B cell (primary cell): ENCODE data around the gene OR13J1. TPM values are rescaled to one million over a fixed set of nuclear protein-coding genes. Genes with fewer than 3 reads are reported as not detected.
"Not testable (repeated sequence)": the region's sequence is repeated elsewhere in the genome, so short reads cannot be mapped to it uniquely, and the experiment has no call there.

Source experiments
- ATAC-seq: fragments of 200-7000 bp; cut with Tn5 transposase; one replicate; pipeline ENCODE4 v1.10.0; 2021; ENCODE audit warnings: low read depth, mild to moderate bottlenecking, moderate number of reproducible peaks, moderate library complexity
- CTCF ChIA-PET: fragments of 350-600 bp; sonication (Branson Sonifier 250); formaldehyde crosslinking; loops from one replicate; lab custom pipeline; 2021; ENCODE audit warnings: antibody characterized with exemption, inconsistent platforms; lab: Charles Lee
- POLR2A ChIA-PET: fragments of 350-600 bp; sonication (Branson Sonifier 250); formaldehyde crosslinking; loops from one replicate; lab custom pipeline; 2021; ENCODE audit warnings: antibody characterized with exemption; lab: Charles Lee
- DNase-seq: peaks from one replicate; pipeline ENCODE4 v3.0.0; 2013
- H2AFZ ChIP-seq: 2 replicates; pipeline ENCODE4 v1.6.1; 2012; ENCODE audit warnings: mild to moderate bottlenecking, low read depth, low read length; ENCODE audit not compliant: insufficient read depth, poor library complexity, severe bottlenecking
- H3K27ac ChIP-seq, 2 donors: 1 replicate in 1 of 2; 2 replicates in 1 of 2; pipeline ENCODE4 v1.5.1; 2012 to 2013; ENCODE audit warnings: low read length in 2 of 2, mild to moderate bottlenecking in 2 of 2, moderate library complexity in 1 of 2
- H3K27me3 ChIP-seq, 4 experiments: fragments of 200-600 bp in 1 of 4; sonication (generic) in 1 of 4; replicated peaks in 1 of 4; 1 replicate in 2 of 4; 2 replicates in 2 of 4; pipeline versions ENCODE4 v1.6.1 to v1.7.0; 2013 to 2016; ENCODE audit warnings: low read length in 3 of 4, mild to moderate bottlenecking in 2 of 4, mixed read lengths in 1 of 4, moderate library complexity in 1 of 4; ENCODE audit not compliant: insufficient read depth in 4 of 4, control insufficient read depth in 3 of 4; ENCODE audit errors: control extremely low read depth in 1 of 4
- H3K36me3 ChIP-seq, 2 experiments: replicated peaks in 1 of 2; 1 replicate in 1 of 2; 2 replicates in 1 of 2; pipeline versions ENCODE4 v1.6.1 to v1.7.1; 2013; ENCODE audit warnings: low read length in 1 of 2; ENCODE audit not compliant: insufficient read depth in 2 of 2, control insufficient read depth in 1 of 2; ENCODE audit errors: control extremely low read depth in 1 of 2, extremely low read depth in 1 of 2
- H3K4me1 ChIP-seq, 2 donors: fragments of 200-600 bp in 1 of 2; sonication (generic) in 1 of 2; 1 replicate in 1 of 2; 2 replicates in 1 of 2; pipeline versions ENCODE4 v1.5.1 to v1.6.1; 2013 to 2017; ENCODE audit warnings: low read length in 2 of 2; ENCODE audit not compliant: control insufficient read depth in 2 of 2, insufficient read depth in 2 of 2
- H3K4me2 ChIP-seq: replicated peaks from 2 replicates; pipeline ENCODE3; 2012; ENCODE audit warnings: mild to moderate bottlenecking, low read depth, low read length; ENCODE audit not compliant: poor library complexity, severe bottlenecking
- H3K4me3 ChIP-seq, 5 experiments: fragments of 200-600 bp in 1 of 5; sonication (generic) in 1 of 5; 1 replicate in 3 of 5; 2 replicates in 2 of 5; pipeline versions ENCODE4 v1.5.1 to v1.7.0; 2011 to 2016; ENCODE audit warnings: low read length in 4 of 5, mild to moderate bottlenecking in 4 of 5, low read depth in 2 of 5, control low read depth in 1 of 5, moderate library complexity in 1 of 5; ENCODE audit not compliant: insufficient read depth in 1 of 5; ENCODE audit errors: control extremely low read depth in 1 of 5, extremely low read depth in 1 of 5
- H3K79me2 ChIP-seq: fragments of 200-600 bp; sonication (generic); one replicate; pipeline ENCODE4 v1.6.0; 2016; ENCODE audit warnings: low read length; ENCODE audit not compliant: control insufficient read depth, insufficient read depth
- H3K9ac ChIP-seq: fragments of 200-600 bp; sonication (generic); 2 replicates; pipeline ENCODE4 v1.6.1; 2017; ENCODE audit warnings: mild to moderate bottlenecking, low read length, moderate library complexity
- H3K9me3 ChIP-seq, 3 donors: one replicate each; pipeline versions ENCODE4 v1.6.1 to v1.7.1; 2013; ENCODE audit warnings: low read length in 2 of 3; ENCODE audit not compliant: control insufficient read depth in 2 of 3, insufficient read depth in 1 of 3; ENCODE audit errors: control extremely low read depth in 1 of 3
- H4K20me1 ChIP-seq: 2 replicates; pipeline ENCODE4 v1.6.0; 2012; ENCODE audit warnings: mild to moderate bottlenecking, low read length; ENCODE audit not compliant: insufficient read depth, control insufficient read depth, poor library complexity, severe bottlenecking
- H3K27ac Mint-ChIP-seq: one replicate; pipeline ENCODE4 v1.8.0; 2021; ENCODE audit warnings: mixed read lengths
- H3K27me3 Mint-ChIP-seq: one replicate; pipeline ENCODE4 v1.8.0; 2021; ENCODE audit warnings: mixed read lengths
- H3K4me1 Mint-ChIP-seq: one replicate; pipeline ENCODE4 v1.8.0; 2021; ENCODE audit warnings: mixed read lengths
- H3K4me3 Mint-ChIP-seq: one replicate; pipeline ENCODE4 v1.8.0; 2021; ENCODE audit warnings: mixed read lengths
- H3K9me3 Mint-ChIP-seq: one replicate; pipeline ENCODE4 v1.8.0; 2022; ENCODE audit warnings: mixed read lengths; ENCODE audit not compliant: insufficient read depth
- CTCF ChIP-seq: fragments of 200-600 bp; IDR thresholded peaks from one replicate; pipeline ENCODE4 v1.8.0; 2022; ENCODE audit warnings: antibody characterized with exemption, mild to moderate bottlenecking
- EZH2 ChIP-seq: IDR thresholded peaks from 2 replicates; pipeline ENCODE4 v1.6.1; 2012; ENCODE audit warnings: borderline replicate concordance, low read depth, mild to moderate bottlenecking, moderate library complexity, low read length; ENCODE audit not compliant: insufficient read depth, poor library complexity, severe bottlenecking
- WGBS: methylation state at CpG from one replicate; pipeline ENCODE4 v1.1.5; 2013; ENCODE audit warnings: missing lambda C conversion rate; ENCODE audit not compliant: insufficient coverage; 5-methylcytosine and 5-hydroxymethylcytosine counted together
- intact Hi-C: fragments of 100-400 bp; cut with micrococcal nuclease; formaldehyde crosslinking; loops from one replicate; pipeline ENCODE4 v1.10.0; 2022
- polyA plus RNA-seq: library from polyadenylated mRNA; depleted of rRNA; stranded (reverse); fragments of >200 nt; gene quantifications from 2 replicates; pipeline ENCODE4 v1.2.3, GENCODE V29; 2012
- total RNA-seq, 2 donors: library from RNA; stranded (reverse); fragments of 120-200 nt in 1 of 2; gene quantifications; 1 replicate in 1 of 2; 2 replicates in 1 of 2; pipeline versions ENCODE4 v1.2.3 to v1.2.4, GENCODE V29; 2013 to 2022

OR13J1 gene
- total and polyA plus RNA-seq, 2 donors (not counting 1 experiment from before 2014, with no cell fraction given), result not detected

GRCh38 chr9:35891646-35892045 is 21.4 kb upstream of the OR13J1 start:
- intact Hi-C loops, result no loop called here
- ChIA-PET POLR2A (no interaction called here), CTCF (interaction anchor here (0.9 to 2.2 kb wide), 4 partner anchors 9 to 102 kb away, joined by 3 to 6 read pairs (median 4); no protein-coding TSS in a partner anchor)
- 58% methylated on average over 3 of the region's 3 CpGs for WGBS
- Histone ChIP-seq H3K9ac (no peak overlapping the region), H3K27me3 (peaks cover 0 to 22% (median 8%) of the 10 kb centered on the region in 4 experiments), H3K79me2 (no peaks in the 10 kb centered on the region), H3K27ac (no peak overlapping the region), H2AFZ (no peak overlapping the region), H4K20me1 (no peaks in the 10 kb centered on the region), H3K4me2 (no peak overlapping the region), H3K9me3 (no peaks in the 10 kb centered on the region), H3K4me1 (no peaks in the 10 kb centered on the region), H3K4me3 (no peak overlapping the region), H3K36me3 (no peaks in the 10 kb centered on the region)
- no peak overlapping the region for H3K27ac Mint-ChIP-seq
- no peaks in the 10 kb centered on the region for H3K4me1 Mint-ChIP-seq
- H3K27me3 Mint-ChIP-seq, result peaks cover 23% of the 10 kb centered on the region
- no peak for DNase-seq
- H3K4me3 Mint-ChIP-seq, result no peak overlapping the region
- no peak for ATAC-seq
- H3K9me3 Mint-ChIP-seq, result no peaks in the 10 kb centered on the region
- TF ChIP-seq EZH2 (no peak), CTCF (no peak)

- H2AFZ ChIP-seq, H4K20me1 ChIP-seq, H3K9me3 ChIP-seq, H3K4me3 ChIP-seq, ATAC-seq, POLR2A ChIA-PET, H3K27me3 Mint-ChIP-seq, H3K27me3 ChIP-seq, H3K79me2 ChIP-seq, H3K27ac ChIP-seq, H3K9ac ChIP-seq, H3K36me3 ChIP-seq, H3K4me2 ChIP-seq, H3K27ac Mint-ChIP-seq, H3K9me3 Mint-ChIP-seq, H3K4me1 Mint-ChIP-seq, H3K4me1 ChIP-seq, DNase-seq, H3K4me3 Mint-ChIP-seq: not testable (repeated sequence)
- intact Hi-C loops, result loop anchor here (5.0 kb wide), 2 partner anchors 38 to 228 kb away; partner anchors contain the start of genes CCDC107 and RMRP
- 100% methylated on average over 1 of the region's 3 CpGs for WGBS
- CTCF ChIA-PET, result interaction anchor here (2.4 to 3.8 kb wide), 2 partner anchors 59 to 95 kb away, joined by 8 to 18 read pairs; no protein-coding TSS in a partner anchor
Measured at GRCh38 chr9:35884908-35885307, 14.7 kb upstream of the OR13J1 start.
